Astrocyte of the hippocampus (primary cell): Measurements from ENCODE around the gene ACSF3.
"Not testable (repeated sequence)": the region's sequence is repeated elsewhere in the genome, so short reads cannot be mapped to it uniquely, and the experiment has no call there.

Experiments used
- DNase-seq: peaks from one replicate; pipeline ENCODE4 v3.0.0; 2011; ENCODE audit warnings: low read depth, low spot score

ACSF3 gene

DNA sequence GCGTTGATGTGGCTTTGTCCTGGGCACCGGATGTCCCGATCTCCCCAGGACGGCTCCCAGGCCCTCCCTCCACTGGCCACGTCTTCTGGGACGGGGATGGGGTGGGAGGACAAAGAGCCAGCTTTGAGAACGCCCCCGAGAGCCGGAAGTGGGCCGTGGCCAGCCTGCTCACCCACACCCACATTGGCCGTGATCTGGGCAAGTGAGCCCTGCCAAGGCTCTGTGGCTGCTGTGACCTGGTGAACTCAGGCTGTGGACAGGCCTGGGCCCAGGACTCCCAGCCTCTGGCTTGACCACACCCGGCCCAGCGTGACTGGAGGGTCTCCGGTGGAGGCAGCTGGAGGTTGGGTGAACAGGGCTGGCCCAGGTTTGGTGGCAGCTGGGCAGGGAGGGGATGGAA is 81.2 kb downstream of the ACSF3 start:
- DNase-seq: no peak

- no peak for DNase-seq
Observed at GRCh38 chr16:89175280-89176146, 81.9 kb downstream of the ACSF3 start.

- DNase-seq: no peak
Observed at GRCh38 chr16:89176147-89176690, 82.6 kb downstream of the ACSF3 start.

DNA sequence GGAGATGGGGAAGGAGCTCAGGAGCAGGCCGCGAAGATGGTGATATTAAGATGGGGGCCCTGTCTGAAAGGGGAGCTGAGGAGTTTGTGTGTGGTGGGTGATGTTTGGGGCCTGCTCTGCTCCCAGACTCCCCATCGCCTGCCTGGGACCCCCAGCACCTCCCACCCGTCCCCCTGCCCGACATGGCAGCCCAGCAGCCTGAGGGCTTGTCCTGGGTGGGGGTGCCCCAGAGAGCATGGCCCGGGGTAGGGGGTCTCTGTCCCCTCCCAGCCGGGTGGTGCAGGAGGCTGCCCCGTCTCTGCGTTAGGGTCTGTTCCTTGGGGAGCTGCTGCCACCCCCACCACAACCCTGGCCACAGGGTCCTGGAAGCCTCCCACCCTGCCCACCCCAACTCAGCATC is 83.1 kb downstream of the ACSF3 start:
- DNase-seq: no peak

- no peak for DNase-seq
Observed at GRCh38 chr16:89177501-89177900, 83.8 kb downstream of the ACSF3 start.

DNA sequence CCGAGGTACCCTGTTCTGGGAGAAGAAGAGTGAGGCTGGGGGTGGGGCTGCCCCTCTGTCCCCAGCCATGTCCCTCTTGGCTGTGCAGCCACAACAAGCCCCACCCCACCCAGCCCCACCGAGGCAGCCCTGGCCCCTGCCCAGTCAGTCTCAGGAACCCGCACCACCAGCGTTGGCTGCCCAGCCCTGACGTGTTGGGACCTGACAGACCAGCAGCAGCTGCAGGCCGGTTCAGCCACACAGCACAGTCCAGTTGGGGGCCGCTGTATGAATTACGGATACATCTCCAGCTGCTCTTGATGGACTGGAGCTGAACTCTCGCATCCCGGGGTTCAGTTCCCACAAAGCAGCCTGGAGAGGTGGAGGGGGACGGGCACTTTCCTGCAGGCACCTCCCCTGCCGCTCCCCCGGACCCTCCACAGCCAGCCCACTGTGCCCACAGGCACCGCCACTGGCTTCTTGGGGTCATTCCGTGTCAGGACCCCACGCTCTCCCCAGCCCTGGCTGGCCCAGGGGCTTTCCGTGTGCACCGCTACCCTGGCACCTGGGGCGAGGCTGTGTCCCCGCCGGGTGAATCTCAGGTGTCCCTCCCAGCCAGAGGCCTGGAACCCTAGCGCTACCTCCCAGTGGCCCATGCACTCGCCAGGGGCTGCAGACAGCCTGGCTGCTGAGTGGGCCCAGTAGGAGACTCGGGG is 84.9 kb downstream of the ACSF3 start:
- no peak for DNase-seq

DNA sequence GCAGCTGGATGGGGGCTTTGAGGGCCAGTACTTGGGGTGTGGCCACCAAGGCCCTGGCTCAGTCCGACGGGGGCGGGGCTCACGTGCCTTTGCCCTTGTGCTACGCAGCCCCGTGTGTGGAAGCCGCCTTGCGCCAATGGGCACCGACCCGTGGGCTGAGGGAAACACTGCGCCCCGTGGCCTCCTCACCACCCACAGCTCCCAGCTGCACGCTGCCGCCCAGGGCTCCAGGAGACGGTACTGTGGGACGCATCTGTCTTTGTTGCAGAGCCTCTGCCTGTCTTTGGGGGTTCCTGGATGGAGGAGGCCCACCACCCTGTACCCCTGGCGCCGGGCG is 85.5 kb downstream of the ACSF3 start:
- no peak for DNase-seq

DNA sequence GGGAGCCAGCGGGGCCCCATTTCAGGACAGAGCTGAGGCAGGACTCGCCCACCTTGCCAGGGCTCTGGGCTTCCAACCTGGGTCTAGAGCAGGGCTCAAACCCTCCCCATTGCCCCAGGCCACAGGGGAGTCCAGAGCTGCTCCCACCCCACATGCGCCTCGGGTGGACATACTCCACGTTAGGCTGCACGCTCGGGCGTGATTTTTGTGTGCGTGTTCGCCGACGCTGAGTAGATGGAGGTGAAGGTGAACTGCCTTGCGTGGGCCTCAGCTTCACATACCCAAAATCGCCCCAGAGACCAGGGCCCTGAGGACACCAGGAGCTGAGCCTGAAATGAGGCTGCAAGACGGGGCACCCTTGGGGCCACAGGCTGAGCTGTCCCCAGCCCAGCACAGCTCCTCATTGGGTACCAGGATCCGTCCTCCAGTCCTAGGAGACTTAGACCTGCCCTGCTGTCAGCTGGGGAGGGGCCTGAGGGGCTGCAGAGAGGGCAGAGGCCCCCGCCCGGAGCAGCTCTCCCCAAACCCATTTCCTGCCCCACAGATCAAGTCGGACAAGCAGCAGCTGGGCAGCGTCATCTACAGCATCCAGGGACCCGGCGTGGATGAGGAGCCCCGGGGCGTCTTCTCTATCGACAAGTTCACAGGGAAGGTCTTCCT is 86.1 kb downstream of the ACSF3 start:
- DNase-seq: no peak

DNA sequence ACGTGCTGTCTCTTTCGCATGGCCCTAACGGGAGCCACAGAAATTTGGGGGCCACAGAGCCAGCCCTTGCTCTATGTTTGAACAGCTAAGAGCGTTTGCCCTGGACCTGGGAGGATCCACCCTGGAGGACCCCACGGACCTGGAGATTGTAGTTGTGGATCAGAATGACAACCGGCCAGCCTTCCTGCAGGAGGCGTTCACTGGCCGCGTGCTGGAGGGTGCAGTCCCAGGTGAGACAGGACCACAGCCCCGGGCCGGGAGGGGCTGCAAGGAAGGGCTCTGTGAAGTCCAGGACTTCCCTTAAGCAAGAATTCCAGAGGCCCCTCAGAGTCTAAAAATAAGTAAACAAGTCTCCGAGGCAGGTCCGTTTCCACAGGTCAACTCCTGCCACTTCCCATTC is 89.8 kb downstream of the ACSF3 start:
- no peak for DNase-seq

- DNase-seq: no peak
Observed at GRCh38 chr16:89183975-89184676, 90.5 kb downstream of the ACSF3 start.

DNA sequence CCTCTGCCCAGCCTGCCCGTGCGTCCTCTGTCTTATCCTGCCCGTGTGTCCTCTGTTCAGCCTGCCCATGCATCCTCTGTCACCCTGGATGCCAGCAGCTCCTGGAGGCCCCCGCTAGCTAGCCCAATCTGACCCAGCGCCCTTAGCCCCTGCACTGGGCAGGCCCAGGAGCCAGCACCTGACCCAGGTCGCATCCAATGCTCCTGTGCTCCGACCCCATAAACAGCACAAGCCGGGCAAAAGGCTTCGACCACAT is 91.0 kb downstream of the ACSF3 start:
- DNase-seq: no peak

GRCh38 chr16:89184933-89185794 is 91.5 kb downstream of the ACSF3 start:
- DNase-seq: no peak

DNA sequence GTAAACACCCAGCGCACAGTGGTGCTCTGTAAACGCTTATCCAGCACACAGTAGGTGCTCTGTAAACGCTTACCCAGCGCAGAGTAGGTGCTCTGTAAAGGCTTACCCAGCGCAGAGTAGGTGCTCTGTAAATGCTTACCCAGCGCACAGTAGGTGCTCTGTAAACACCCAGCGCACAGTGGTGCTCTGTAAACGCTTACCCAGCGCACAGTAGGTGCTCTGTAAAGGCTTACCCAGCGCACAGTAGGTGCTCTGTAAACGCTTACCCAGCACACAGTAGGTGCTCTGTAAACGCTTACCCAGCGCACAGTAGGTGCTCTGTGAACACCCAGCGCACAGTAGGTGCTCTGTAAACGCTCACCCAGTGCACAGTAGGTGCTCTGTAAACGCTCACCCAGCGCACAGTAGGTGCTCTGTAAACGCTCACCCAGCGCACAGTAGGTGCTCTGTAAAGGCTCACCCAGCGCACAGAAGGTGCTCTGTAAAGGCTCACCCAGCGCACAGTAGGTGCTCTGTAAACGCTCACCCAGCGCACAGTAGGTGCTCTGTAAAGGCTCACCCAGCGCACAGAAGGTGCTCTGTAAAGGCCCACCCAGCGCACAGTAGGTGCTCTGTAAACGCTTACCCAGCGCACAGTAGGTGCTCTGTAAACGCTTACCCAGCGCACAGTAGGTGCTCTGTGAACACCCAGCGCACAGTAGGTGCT is 92.4 kb downstream of the ACSF3 start:
- not testable (repeated sequence) for DNase-seq

DNA sequence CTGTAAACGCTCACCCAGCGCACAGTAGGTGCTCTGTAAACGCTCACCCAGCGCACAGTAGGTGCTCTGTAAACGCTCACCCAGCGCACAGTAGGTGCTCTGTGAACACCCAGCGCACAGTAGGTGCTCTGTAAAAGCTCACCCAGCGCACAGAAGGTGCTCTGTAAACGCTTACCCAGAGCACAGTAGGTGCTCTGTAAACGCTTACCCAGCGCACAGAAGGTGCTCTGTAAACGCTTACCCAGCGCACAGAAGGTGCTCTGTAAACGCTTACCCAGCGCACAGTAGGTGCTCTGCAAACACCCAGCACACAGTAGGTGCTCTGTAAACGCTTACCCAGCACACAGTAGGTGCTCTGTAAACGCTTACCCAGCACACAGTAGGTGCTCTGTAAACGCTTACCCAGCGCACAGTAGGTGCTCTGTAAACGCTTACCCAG is 93.0 kb downstream of the ACSF3 start:
- not testable (repeated sequence) for DNase-seq

GRCh38 chr16:89187032-89187769 is 93.5 kb downstream of the ACSF3 start:
- no peak for DNase-seq

DNA sequence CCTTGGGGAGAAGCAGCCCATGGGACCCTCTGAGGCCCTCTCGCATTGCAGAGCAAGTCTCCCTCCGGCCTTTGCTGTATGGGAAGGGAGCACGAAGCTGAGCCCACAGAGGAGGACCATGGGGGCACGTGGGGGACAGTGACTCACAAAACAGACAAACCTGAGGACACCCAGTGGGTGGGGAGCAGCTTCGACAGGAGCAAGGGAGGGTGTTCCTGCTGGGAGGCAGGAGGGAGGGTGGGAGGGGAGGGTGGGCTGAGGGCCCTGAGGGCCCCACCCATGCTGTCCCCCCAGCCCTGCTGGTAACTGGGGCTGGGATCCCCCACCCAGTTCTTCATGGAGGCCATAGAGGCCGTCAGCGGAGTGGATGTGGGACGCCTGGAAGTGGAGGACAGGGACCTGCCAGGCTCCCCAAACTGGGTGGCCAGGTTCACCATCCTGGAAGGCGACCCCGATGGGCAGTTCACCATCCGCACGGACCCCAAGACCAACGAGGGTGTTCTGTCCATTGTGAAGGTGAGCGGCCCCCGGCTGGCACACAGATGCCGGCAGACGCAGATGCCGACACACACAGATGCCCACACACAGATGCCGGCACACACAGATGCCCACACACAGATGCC is 94.2 kb downstream of the ACSF3 start:
- DNase-seq: no peak

DNA sequence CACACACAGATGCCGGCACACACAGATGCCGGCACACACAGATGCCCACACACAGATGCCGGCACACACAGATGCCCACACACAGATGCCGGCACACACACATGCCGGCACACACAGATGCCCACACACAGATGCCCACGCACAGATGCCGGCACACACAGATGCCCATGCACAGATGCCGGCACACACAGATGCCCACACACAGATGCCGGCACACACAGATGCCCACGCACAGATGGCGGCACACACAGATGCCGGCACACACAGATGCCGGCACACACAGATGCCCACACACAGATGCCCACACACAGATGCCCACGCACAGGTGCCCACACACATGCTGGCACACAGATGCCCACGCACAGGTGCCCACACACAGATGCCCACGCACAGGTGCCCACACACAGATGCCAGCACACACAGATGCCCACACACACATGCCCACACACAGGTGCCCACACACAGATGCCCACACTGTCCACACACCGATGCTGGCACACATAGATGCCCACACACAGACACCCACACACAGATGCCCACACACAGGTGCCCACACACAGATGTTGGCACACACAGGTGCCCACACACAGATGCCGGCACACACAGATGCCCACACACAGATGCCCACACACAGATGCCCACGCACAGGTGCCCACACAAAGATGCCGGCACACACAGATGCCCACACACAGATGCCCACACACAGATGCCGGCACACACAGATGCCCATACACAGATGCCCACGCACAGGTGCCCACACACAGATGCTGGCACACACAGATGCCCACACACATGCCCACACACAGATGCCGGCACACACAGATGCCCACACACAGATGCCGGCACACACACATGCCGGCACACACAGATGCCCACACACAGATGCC is 95.1 kb downstream of the ACSF3 start:
- not testable (repeated sequence) for DNase-seq

DNA sequence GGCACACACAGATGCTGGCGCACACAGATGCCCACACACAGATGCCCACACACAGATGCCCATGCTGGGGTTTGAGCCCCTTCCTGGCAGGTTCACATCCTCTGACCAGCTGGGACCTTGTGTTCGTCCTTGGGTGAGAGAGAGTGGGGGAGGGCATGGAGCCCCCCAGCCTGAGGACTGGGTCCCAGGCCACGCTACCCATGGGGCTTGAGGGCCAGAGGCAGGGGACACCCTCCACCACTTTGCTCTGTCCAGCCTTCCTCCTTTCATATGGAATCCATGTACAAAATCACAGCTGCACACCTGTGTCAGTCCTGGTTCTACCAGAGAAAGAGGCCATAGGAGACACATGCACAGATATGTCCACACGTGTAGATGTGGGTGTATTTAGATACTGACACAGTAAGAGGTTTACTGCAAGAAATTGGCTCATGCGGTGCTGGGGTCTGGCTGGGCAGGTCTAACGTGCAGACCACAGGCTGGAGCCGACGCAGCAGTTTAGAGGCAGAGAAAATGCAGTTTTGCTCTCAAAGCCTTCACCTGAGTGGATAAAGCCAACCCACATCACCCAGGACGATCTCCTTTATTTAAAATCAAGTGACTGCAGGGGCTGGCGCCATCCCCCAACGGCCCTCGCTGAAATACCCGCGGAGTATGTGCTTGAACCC is 95.8 kb downstream of the ACSF3 start:
- DNase-seq: no peak
